CD4-positive, alpha-beta memory T cell (primary cell): ENCODE results near the gene FKBP11. TPM values are rescaled to one million over a fixed set of nuclear protein-coding genes. Genes with fewer than 3 reads are reported as not detected.
A peak's percentile ranks its signal among the peaks of the same experiment; 100 is the strongest.

ENCODE experiments used
- CTCF ChIA-PET: fragments of 350-600 bp; sonication (Branson Sonifier 250); formaldehyde crosslinking; loops from one replicate; lab custom pipeline; 2021; ENCODE audit warnings: inconsistent platforms; ENCODE audit not compliant: partially characterized antibody; lab: Charles Lee
- POLR2A ChIA-PET: fragments of 350-600 bp; sonication (Branson Sonifier 250); formaldehyde crosslinking; loops from one replicate; lab custom pipeline; 2021; ENCODE audit not compliant: partially characterized antibody; lab: Charles Lee
- DNase-seq, 5 donors: peaks; one replicate each; pipeline versions ENCODE4 v3.0.0 to v3.0.0-alpha.2; 2020 to 2022; ENCODE audit warnings: mixed read lengths in 1 of 5
- H3K27ac ChIP-seq: one replicate; pipeline ENCODE4 v1.7.0; 2013; ENCODE audit warnings: low read depth, low read length
- H3K27me3 ChIP-seq: 2 replicates; pipeline ENCODE4 v1.7.0; 2013; ENCODE audit warnings: mild to moderate bottlenecking, low read length, moderate library complexity; ENCODE audit not compliant: insufficient read depth
- H3K36me3 ChIP-seq: 2 replicates; pipeline ENCODE4 v1.7.0; 2013; ENCODE audit warnings: mild to moderate bottlenecking, low read length, moderate library complexity; ENCODE audit not compliant: insufficient read depth
- H3K4me1 ChIP-seq: 2 replicates; pipeline ENCODE4 v1.7.0; 2013; ENCODE audit warnings: mild to moderate bottlenecking, low read length, moderate library complexity; ENCODE audit not compliant: insufficient read depth
- H3K4me3 ChIP-seq, 2 donors: one replicate each; pipeline ENCODE4 v1.7.0; 2013; ENCODE audit warnings: low read length in 2 of 2, mild to moderate bottlenecking in 1 of 2
- H3K9me3 ChIP-seq, 2 donors: one replicate each; pipeline ENCODE4 v1.7.0; 2013; ENCODE audit warnings: low read length in 2 of 2, control low read depth in 1 of 2; ENCODE audit not compliant: control insufficient read depth in 1 of 2
- H3K27ac Mint-ChIP-seq, 7 donors: one replicate each; pipeline ENCODE4 v1.8.0; 2020 to 2021; ENCODE audit warnings: mixed read lengths in 7 of 7, mild to moderate bottlenecking in 6 of 7, inconsistent platforms in 3 of 7, moderate library complexity in 3 of 7
- H3K27me3 Mint-ChIP-seq, 2 donors: one replicate each; pipeline ENCODE4 v1.8.0; 2020 to 2021; ENCODE audit warnings: mixed read lengths in 2 of 2
- H3K36me3 Mint-ChIP-seq, 2 donors: one replicate each; pipeline ENCODE4 v1.8.0; 2020 to 2021; ENCODE audit warnings: mixed read lengths in 2 of 2, inconsistent platforms in 1 of 2, mild to moderate bottlenecking in 1 of 2
- H3K4me1 Mint-ChIP-seq, 4 donors: one replicate each; pipeline ENCODE4 v1.8.0; 2020 to 2021; ENCODE audit warnings: mixed read lengths in 4 of 4, mild to moderate bottlenecking in 1 of 4
- H3K4me3 Mint-ChIP-seq, 8 donors: one replicate each; pipeline ENCODE4 v1.8.0; 2020 to 2021; ENCODE audit warnings: mixed read lengths in 8 of 8, mild to moderate bottlenecking in 7 of 8, moderate library complexity in 6 of 8, inconsistent platforms in 3 of 8
- H3K9me3 Mint-ChIP-seq, 8 donors: one replicate each; pipeline ENCODE4 v1.8.0; 2020 to 2021; ENCODE audit warnings: mixed read lengths in 8 of 8, mild to moderate bottlenecking in 5 of 8, inconsistent platforms in 3 of 8, moderate library complexity in 1 of 8
- intact Hi-C: fragments of 100-400 bp; cut with micrococcal nuclease; formaldehyde crosslinking; loops from one replicate; pipeline ENCODE4 v1.15.1; 2023
- polyA plus RNA-seq, 2 donors: library from polyadenylated mRNA; unstranded; fragments of 300-500 nt; fragmentation: Illumina TruSeq; gene quantifications; one replicate each; pipeline ENCODE4 v1.2.3, GENCODE V29; 2021
- total RNA-seq, 2 experiments: library from RNA; stranded (reverse); gene quantifications; one replicate each; pipeline ENCODE4 v1.2.3, GENCODE V29; 2021

Gene FKBP11
- total and polyA plus RNA-seq, 4 experiments from 2014 or later, result 77.7 to 238 (median 146) TPM

DNA sequence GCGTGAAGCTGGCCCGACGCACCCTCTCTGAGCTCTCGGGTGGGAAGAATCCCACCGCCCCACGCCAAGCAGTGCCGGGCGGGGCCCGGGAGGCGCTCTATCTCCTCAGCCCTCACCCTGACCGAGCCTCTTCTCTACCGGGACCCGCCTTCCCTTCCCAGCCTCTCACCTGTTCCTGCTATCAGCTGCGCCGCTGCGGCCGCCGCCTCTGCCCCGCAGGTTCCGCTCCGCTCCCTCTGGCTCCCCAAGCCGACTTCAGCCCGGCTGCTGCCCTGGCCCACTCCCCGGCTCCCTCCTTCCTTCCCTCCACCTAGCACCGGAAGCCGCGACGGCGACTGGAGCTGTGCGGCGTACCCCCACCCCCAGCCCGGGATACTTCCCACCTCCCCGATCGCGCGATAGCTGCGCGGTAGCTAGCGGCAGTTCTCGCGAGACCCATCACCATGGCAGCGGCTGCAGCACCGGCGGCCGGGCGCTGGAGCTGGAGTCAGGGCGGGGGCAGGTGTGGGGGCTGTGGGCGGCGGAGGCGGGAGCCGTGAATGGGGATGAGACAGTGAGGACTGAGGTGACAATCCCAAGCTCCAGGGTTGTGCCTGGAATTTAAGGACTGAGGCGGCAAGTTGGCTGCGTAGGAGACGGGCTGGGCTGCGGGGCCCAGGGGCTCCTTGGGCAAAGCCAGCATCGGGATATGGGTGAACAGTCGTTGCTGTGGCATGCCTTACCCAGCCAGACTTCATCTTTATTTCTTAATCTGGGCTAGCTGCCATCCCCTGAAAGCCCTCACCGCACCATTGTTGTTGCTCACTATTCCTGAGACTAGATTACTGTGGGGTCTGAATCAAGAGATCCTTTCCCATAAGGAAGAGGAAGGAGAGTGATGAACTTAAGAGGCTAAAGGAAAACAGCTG lies 32.1 kb upstream of the FKBP11 start, which contains the start of gene ARF3:
Gene ARF3, minus strand, starts transcription at position 347 of the 908 bp plus-strand sequence. CDS start 16,392 bp downstream, outside the sequence.
- POLR2A ChIA-PET, result interaction anchor here (0.6 to 3.3 kb wide), 29 partner anchors 11 to 784 kb away, joined by 3 to 55 read pairs (median 5); partner anchors contain the start of genes DDX23, FKBP11, KMT2D and RND1
- peak within 1 kb of the TSS; percentile 73 for H3K27ac ChIP-seq
- intact Hi-C loops, result loop anchor here (1.0 to 2.0 kb wide), 3 partner anchors 21 to 33 kb away; partner anchors contain the start of genes FKBP11 and WNT1
- H3K4me1 Mint-ChIP-seq, result peaks cover 27 to 54% (median 38%) of the 10 kb centered on the region in 4 donors
- peak within 1 kb of the TSS; percentile 45 to 71 for H3K4me3 ChIP-seq
- no peaks in the 10 kb centered on the region for H3K36me3 ChIP-seq
- CTCF ChIA-PET, result interaction anchor here (0.7 to 6.6 kb wide), 22 partner anchors 9 to 988 kb away, joined by 3 to 72 read pairs (median 4); partner anchors contain the start of genes DDX23, TUBA1B and WNT1
- no peaks in the 10 kb centered on the region for H3K27me3 ChIP-seq
- H3K27ac Mint-ChIP-seq, result peak within 1 kb of the TSS; percentile 91 to 97 (median 95)
- peak within 1 kb of the TSS; percentile 92 to 98 (median 96) for H3K4me3 Mint-ChIP-seq
- peaks cover 6 to 26% of the 10 kb centered on the region in 2 donors for H3K36me3 Mint-ChIP-seq
- H3K4me1 ChIP-seq, result peaks cover 34% of the 10 kb centered on the region
- DNase-seq, result peak; percentile 91 to 93 (median 93)
- H3K9me3 Mint-ChIP-seq, result peaks cover 0 to 3% (median 0%) of the 10 kb centered on the region in 8 donors
- H3K9me3 ChIP-seq, result no peaks in the 10 kb centered on the region
- H3K27me3 Mint-ChIP-seq, result peaks cover 1 to 2% of the 10 kb centered on the region in 2 donors

DNA sequence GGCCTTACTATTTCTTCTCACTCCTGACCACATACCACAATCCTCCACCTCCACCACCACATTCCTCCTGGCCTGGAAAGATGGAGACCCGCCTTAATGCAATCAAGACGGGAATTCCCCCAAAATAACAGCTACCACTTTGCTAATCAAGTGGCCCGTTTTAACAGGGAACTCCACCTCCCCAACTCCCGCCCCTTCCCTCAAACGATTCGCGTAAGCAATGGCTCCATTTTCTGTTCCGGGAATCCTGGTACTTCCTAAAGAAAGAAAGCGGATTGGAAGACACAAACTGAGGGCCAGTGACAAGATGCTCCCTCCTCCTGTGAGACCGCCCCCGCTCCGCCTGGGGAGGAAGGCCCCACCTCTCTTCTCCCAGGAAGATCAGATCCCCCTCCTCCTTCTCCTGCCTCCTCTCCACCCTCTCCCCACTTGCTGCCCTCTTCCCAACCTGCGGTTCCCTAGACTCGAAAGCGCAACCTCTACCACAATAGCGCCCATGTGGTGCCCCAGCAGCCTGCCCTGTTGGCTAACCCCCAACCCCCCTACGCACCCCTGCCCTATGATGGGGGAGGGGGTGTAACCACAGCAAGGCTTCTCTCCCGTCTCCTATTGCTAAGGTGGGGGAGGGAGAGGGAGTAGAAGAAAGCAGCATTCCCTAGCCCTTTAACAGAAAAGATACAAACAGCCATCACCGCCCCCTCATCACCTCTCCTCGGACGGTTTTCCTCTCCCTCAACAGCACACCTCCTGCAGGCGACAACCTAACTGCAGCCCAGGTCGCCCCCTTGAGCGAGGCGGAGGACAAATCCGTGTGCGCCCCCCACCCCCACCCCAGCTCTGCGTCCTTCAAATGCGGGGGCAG lies 31.2 kb upstream of the FKBP11 start:
- intact Hi-C loops, result loop anchor here (1.0 to 2.0 kb wide), 3 partner anchors 20 to 32 kb away; partner anchors contain the start of genes FKBP11 and WNT1
- peak in 2 of 5 donors; percentile 22 to 56 for DNase-seq
- Mint-ChIP-seq H3K27me3 (peaks cover 1 to 2% of the 10 kb centered on the region in 2 donors), H3K9me3 (peaks cover 0 to 3% (median 0%) of the 10 kb centered on the region in 8 donors), H3K4me1 (peaks cover 29 to 61% (median 43%) of the 10 kb centered on the region in 4 donors), H3K27ac (peak overlapping the region; percentile 91 to 97 (median 95)), H3K4me3 (peak overlapping the region; percentile 92 to 98 (median 96)), H3K36me3 (peaks cover 9 to 33% of the 10 kb centered on the region in 2 donors)
- peak overlapping the region; percentile 73 for H3K27ac ChIP-seq
- no peaks in the 10 kb centered on the region for H3K27me3 ChIP-seq
- ChIA-PET POLR2A (interaction anchor here (0.9 to 3.3 kb wide), 21 partner anchors 12 to 311 kb away, joined by 3 to 55 read pairs (median 5); partner anchors contain the start of genes DDX23, FKBP11, KMT2D and RND1), CTCF (interaction anchor here (1.0 to 6.6 kb wide), 17 partner anchors 10 to 989 kb away, joined by 3 to 72 read pairs (median 5); partner anchors contain the start of genes DDX23 and WNT1)
- H3K4me3 ChIP-seq, result peak overlapping the region; percentile 45 to 71
- H3K36me3 ChIP-seq, result no peaks in the 10 kb centered on the region
- H3K4me1 ChIP-seq, result peaks cover 34% of the 10 kb centered on the region
- no peaks in the 10 kb centered on the region for H3K9me3 ChIP-seq

DNA sequence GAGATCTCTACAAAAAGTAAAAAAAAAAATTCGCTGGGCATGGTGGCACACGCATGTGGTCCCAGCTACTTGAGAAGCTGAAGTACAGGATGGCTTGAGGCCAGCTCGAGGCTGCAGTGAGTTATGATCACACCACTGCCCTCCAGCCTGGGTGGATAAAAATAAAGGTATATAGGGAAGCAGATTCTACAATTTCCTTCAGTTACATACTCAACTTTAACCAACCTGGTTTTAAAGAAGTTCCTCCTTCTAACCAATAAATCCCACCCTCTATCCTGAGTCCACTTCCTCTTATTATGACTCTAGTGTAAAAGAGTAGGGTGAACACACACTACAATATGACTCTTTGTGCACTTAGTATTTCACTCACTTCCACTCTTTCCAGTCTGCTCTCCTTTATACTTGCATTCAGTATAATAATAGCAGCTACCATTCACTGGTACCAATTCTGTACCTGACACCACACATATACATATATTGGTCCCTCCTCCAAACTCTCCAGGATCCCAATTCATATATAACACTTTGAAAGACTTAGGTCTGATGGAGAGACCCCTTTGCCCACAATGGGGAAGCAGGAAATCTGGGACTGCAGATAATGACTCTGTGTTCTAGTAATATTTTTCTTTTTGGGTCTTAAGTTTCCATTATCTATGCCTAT lies 29.7 kb upstream of the FKBP11 start:
- H3K4me1 Mint-ChIP-seq, result peaks cover 29 to 61% (median 44%) of the 10 kb centered on the region in 4 donors
- peak overlapping the region; percentile 22 to 97 (median 94) for H3K4me3 Mint-ChIP-seq
- Histone ChIP-seq H3K4me3 (no peak overlapping the region), H3K4me1 (peaks cover 34% of the 10 kb centered on the region), H3K27me3 (no peaks in the 10 kb centered on the region), H3K27ac (no peak overlapping the region), H3K36me3 (no peaks in the 10 kb centered on the region), H3K9me3 (no peaks in the 10 kb centered on the region)
- CTCF ChIA-PET, result interaction anchor here (1.1 to 2.3 kb wide), 4 partner anchors 15 to 101 kb away, joined by 3 to 6 read pairs (median 4); no protein-coding TSS in a partner anchor
- DNase-seq, result no peak
- peak overlapping the region in 5 of 7 donors; percentile 17 to 92 (median 60) for H3K27ac Mint-ChIP-seq
- peaks cover 0 to 3% (median 0%) of the 10 kb centered on the region in 8 donors for H3K9me3 Mint-ChIP-seq
- intact Hi-C loops, result no loop called here
- POLR2A ChIA-PET, result interaction anchor here (1.2 kb wide), 2 partner anchors 15 to 90 kb away, joined by 4 to 6 read pairs; no protein-coding TSS in a partner anchor
- peaks cover 9 to 34% of the 10 kb centered on the region in 2 donors for H3K36me3 Mint-ChIP-seq
- H3K27me3 Mint-ChIP-seq, result peaks cover 1 to 2% of the 10 kb centered on the region in 2 donors

DNA sequence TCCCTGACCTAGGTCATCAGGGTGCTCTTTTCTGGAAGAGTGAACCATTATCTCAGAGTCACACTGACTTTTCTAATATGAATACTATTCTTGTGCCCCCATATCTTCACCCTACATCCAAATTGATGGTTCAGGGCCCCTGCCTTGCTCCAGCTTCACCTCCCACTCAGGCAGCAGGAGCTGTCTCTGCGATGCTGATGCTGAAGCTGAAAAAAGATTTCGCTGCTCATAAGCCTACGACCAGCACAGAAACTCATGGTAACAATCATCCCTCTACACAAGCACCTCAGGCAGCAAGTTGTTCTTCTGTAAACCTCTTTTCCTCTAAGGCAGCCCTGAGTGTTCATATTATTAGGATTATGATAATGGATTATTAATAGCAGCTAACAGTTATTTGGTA lies 28.8 kb upstream of the FKBP11 start:
- no peak for DNase-seq
- Mint-ChIP-seq H3K9me3 (peaks cover 0 to 3% (median 0%) of the 10 kb centered on the region in 8 donors), H3K4me3 (no peak overlapping the region), H3K27me3 (no peaks in the 10 kb centered on the region), H3K27ac (peak overlapping the region in 3 of 7 donors; percentile 77 to 90 (median 86)), H3K4me1 (peaks cover 31 to 66% (median 45%) of the 10 kb centered on the region in 4 donors), H3K36me3 (peaks cover 9 to 37% of the 10 kb centered on the region in 2 donors)
- POLR2A ChIA-PET, result interaction anchor here (1.0 to 1.2 kb wide), 2 partner anchors 16 to 89 kb away, joined by 3 to 4 read pairs; partner anchors contain the start of gene RND1
- Histone ChIP-seq H3K27me3 (no peaks in the 10 kb centered on the region), H3K4me1 (peaks cover 34% of the 10 kb centered on the region), H3K27ac (no peak overlapping the region), H3K9me3 (no peaks in the 10 kb centered on the region), H3K4me3 (no peak overlapping the region), H3K36me3 (no peaks in the 10 kb centered on the region)
- CTCF ChIA-PET, result interaction anchor here (1.2 to 2.3 kb wide), 2 partner anchors 14 to 63 kb away, joined by 3 to 6 read pairs; no protein-coding TSS in a partner anchor
- intact Hi-C loops, result no loop called here

DNA sequence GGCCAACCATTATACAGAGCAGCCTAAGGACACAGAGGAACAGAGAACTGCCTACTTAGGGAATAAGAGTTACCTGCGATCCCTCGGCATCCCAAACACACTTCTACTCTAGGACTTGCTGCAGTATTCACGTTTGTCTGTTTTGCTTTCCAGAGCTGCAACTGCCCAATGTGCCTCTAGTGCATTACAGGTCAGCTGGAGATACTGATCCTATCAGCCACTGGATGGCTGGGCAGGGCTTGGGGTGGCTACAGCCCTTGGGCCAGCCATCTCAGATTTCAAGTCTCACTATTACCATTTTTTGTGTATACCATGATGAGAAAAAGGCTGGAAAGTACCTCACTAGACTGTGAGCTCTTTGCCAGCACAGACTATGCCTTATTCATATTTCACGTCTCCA lies 27.4 kb upstream of the FKBP11 start:
- ChIA-PET POLR2A (interaction anchor here (0.8 to 1.4 kb wide), 2 partner anchors 27 to 178 kb away, joined by 3 to 4 read pairs; partner anchors contain the start of gene TUBA1B), CTCF (interaction anchor here (0.6 to 2.3 kb wide), 5 partner anchors 12 to 99 kb away, joined by 3 to 12 read pairs (median 4); no protein-coding TSS in a partner anchor)
- H3K9me3 ChIP-seq, result no peaks in the 10 kb centered on the region
- Mint-ChIP-seq H3K27me3 (no peaks in the 10 kb centered on the region), H3K9me3 (peaks cover 0 to 3% (median 0%) of the 10 kb centered on the region in 8 donors), H3K27ac (peak overlapping the region in 1 of 7 donors; percentile 57), H3K4me1 (peaks cover 31 to 67% (median 49%) of the 10 kb centered on the region in 4 donors), H3K36me3 (peaks cover 14 to 42% of the 10 kb centered on the region in 2 donors), H3K4me3 (no peak overlapping the region)
- H3K4me1 ChIP-seq, result peaks cover 38% of the 10 kb centered on the region
- no peak for DNase-seq
- no peak overlapping the region for H3K27ac ChIP-seq
- intact Hi-C loops, result no loop called here
- H3K36me3 ChIP-seq, result no peaks in the 10 kb centered on the region
- no peaks in the 10 kb centered on the region for H3K27me3 ChIP-seq
- H3K4me3 ChIP-seq, result no peak overlapping the region
